ENCODE results near the gene TUBA4B. TPM values are rescaled to one million over a fixed set of nuclear protein-coding genes. Genes with fewer than 3 reads are reported as not detected.

TUBA4B gene
- total RNA-seq, 4 donors from 2014 or later: 0.43 to 0.83 TPM; not detected in 2

DNA sequence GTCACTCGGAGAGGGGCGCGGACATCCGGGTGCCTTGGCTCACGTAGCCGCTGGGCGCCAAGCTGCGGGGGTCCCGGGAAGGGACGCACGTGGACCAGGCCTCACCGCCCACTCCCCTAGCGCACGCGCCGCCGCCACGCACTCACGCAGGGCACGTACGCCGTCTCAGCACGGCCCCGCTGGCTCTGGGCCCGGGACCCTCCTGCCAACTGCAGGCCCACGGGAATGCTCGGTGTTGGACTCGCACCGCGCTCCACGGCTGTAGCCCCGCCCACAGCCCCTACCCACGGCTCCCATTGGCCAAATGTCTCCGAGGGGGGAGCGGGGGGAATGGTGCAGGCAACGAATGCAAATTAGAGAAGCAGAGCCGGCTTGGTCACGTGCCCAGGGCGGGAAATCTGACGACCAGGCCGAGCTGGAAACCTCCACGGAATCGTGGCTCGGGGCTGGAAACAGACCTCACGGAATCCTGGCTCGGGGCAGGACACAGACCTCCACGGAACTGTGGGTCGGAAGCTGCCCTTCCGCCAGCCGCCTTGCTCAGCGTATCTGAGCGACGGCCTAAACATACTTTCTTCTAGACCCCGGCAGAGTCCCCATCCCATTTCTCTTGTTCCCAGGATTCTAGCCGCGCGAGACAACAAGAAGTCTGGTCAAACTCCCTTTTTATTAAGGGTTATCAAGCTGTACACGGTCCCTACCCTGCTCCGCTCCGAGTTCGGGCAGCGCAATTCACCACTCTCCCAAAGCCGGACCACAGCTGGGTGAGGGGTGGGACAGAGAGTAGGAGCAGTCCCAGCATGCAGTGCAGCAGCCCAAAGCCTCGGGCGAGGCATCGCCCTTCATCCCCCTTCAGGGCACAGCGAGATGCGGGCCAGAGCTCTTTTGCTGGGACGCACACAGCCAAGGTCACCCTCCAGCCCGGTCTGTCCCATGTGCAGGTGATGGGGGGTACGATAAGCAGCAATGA is 34.0 kb upstream of the TUBA4B start, which contains the start of gene ABCB6:
TSS of gene ABCB6 (minus strand) at position 227 of the 970 bp plus-strand sequence. CDS start 285 bp downstream, outside the sequence.
- Histone ChIP-seq H3K9me3 (no peaks in the 10 kb centered on the region), H3K4me1 (peaks cover 0 to 11% of the 10 kb centered on the region in 2 donors), H3K4me3 (peak within 1 kb of the TSS; percentile 29 to 43), H3K36me3 (no peaks in the 10 kb centered on the region), H3K27ac (peak within 1 kb of the TSS; percentile 61 to 82), H3K27me3 (no peaks in the 10 kb centered on the region)
- DNase-seq: peak; percentile 98 to 99
- intact Hi-C loops (cut with DNase I; ENCODE audit: low total_unique reads): loop anchor here (5.0 kb wide), 1 partner anchor 37 kb away; no protein-coding TSS in a partner anchor
- TF ChIP-seq POLR2A (IDR thresholded peaks at IDR 0.05): peak; percentile 62 to 63
- TF ChIP-seq, protein P1, sequence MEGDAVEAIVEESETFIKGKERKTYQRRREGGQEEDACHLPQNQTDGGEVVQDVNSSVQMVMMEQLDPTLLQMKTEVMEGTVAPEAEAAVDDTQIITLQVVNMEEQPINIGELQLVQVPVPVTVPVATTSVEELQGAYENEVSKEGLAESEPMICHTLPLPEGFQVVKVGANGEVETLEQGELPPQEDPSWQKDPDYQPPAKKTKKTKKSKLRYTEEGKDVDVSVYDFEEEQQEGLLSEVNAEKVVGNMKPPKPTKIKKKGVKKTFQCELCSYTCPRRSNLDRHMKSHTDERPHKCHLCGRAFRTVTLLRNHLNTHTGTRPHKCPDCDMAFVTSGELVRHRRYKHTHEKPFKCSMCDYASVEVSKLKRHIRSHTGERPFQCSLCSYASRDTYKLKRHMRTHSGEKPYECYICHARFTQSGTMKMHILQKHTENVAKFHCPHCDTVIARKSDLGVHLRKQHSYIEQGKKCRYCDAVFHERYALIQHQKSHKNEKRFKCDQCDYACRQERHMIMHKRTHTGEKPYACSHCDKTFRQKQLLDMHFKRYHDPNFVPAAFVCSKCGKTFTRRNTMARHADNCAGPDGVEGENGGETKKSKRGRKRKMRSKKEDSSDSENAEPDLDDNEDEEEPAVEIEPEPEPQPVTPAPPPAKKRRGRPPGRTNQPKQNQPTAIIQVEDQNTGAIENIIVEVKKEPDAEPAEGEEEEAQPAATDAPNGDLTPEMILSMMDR (IDR thresholded peaks at IDR 0.05): peak in 1 of 4 experiments; percentile 25

- intact Hi-C loops (cut with DNase I; ENCODE audit: low total_unique reads): loop anchor here (5.0 kb wide), 1 partner anchor 38 kb away; no protein-coding TSS in a partner anchor
Observed at GRCh38 chr2:219219784-219220532, 33.1 kb upstream of the TUBA4B start.

DNA sequence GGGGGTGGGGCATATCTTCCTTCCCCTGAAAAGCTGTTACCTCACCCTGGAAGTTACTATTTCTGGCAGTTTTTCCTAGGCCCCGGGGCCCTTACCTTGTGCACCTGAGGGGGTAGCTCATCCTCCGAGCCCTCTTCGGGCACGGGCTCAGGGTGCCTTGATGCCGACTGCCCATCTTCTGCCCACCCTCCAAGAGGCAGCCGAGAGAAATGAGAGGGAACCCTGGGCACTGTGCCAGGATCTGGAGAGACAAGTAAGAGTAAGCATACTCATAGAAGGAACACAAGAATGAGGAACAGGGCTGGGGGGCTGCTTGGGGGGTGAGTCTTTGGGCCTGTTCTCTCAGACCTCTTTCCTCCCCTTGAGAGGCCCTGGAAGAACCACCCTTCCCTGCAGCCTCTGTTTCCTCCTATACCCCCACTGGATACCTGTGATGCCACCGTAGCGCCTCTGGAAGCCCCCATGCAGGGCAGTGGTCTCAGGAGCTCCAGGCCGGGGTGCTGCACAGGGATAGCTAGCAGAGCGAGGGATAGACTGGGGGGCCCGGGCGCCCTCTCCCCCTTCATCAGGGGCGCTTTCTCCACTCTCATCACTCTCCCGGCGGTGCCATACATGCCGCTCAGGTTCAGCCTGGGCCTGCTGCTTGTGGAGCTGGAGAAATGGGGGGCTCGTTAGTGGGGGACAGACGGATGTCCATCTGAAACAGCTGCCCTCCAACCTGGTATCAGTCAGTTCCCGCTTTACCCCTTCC is 32.2 kb upstream of the TUBA4B start:
- Histone ChIP-seq H3K27ac (no peak overlapping the region), H3K4me1 (peaks cover 0 to 11% of the 10 kb centered on the region in 2 donors), H3K27me3 (no peaks in the 10 kb centered on the region), H3K4me3 (no peak overlapping the region), H3K9me3 (no peaks in the 10 kb centered on the region), H3K36me3 (no peaks in the 10 kb centered on the region)
- DNase-seq: no peak
- intact Hi-C loops (cut with DNase I; ENCODE audit: low total_unique reads): no loop called here
- TF ChIP-seq, protein P1 (IDR thresholded peaks at IDR 0.05): no peak

More at GRCh38 chr2:219219784-219220532, 33.1 kb upstream of the TUBA4B start:
- peak overlapping the region in 1 of 2 donors; percentile 61 for H3K27ac ChIP-seq
- H3K4me1 ChIP-seq: peaks cover 0 to 11% of the 10 kb centered on the region in 2 donors
- H3K9me3 ChIP-seq: no peaks in the 10 kb centered on the region
- DNase-seq: no peak
- no peaks in the 10 kb centered on the region for H3K27me3 ChIP-seq
- no peaks in the 10 kb centered on the region for H3K36me3 ChIP-seq
- H3K4me3 ChIP-seq: no peak overlapping the region
- TF ChIP-seq, protein P1 (IDR thresholded peaks at IDR 0.05): no peak
- no peak for TF ChIP-seq POLR2A (IDR thresholded peaks at IDR 0.05)

- DNase-seq: no peak
- H3K4me3 ChIP-seq: no peak overlapping the region
- intact Hi-C loops (cut with DNase I; ENCODE audit: low total_unique reads): no loop called here
- H3K36me3 ChIP-seq: no peaks in the 10 kb centered on the region
- peaks cover 0 to 11% of the 10 kb centered on the region in 2 donors for H3K4me1 ChIP-seq
- H3K27me3 ChIP-seq: no peaks in the 10 kb centered on the region
- TF ChIP-seq, protein P1 (IDR thresholded peaks at IDR 0.05): no peak
- TF ChIP-seq POLR2A (IDR thresholded peaks at IDR 0.05): no peak
- no peaks in the 10 kb centered on the region for H3K9me3 ChIP-seq
- no peak overlapping the region for H3K27ac ChIP-seq
Observed at GRCh38 chr2:219221957-219222518, 31.0 kb upstream of the TUBA4B start.
